Smooth muscle cell (in vitro differentiated cells): Measurements from ENCODE around the gene C1QBP. TPM values are rescaled to one million over a fixed set of nuclear protein-coding genes. Genes with fewer than 3 reads are reported as not detected.
A peak's percentile ranks its signal among the peaks of the same experiment; 100 is the strongest.

Experiments
- DNase-seq: peaks from one replicate; lab custom pipeline; 2025; ENCODE audit not compliant: unreplicated experiment; lab: John Stamatoyannopoulos, UW
- H2AFZ ChIP-seq: fragments of 200-600 bp; sonication (generic); 2 replicates; pipeline ENCODE4 v1.6.0; 2016; ENCODE audit warnings: antibody characterized with exemption, low read depth, mild to moderate bottlenecking
- H3F3A ChIP-seq: fragments of 200-600 bp; sonication (generic); 2 replicates; pipeline ENCODE4 v1.6.0; 2017; ENCODE audit warnings: antibody characterized with exemption, low read depth
- H3K27ac ChIP-seq: fragments of 200-600 bp; sonication (generic); 2 replicates; pipeline ENCODE4 v1.5.1; 2016; ENCODE audit warnings: low read depth, mild to moderate bottlenecking
- H3K27me3 ChIP-seq: fragments of 200-600 bp; sonication (generic); 2 replicates; pipeline ENCODE4 v1.6.1; 2016; ENCODE audit warnings: low read depth, mild to moderate bottlenecking
- H3K36me3 ChIP-seq: fragments of 200-600 bp; sonication (generic); 2 replicates; pipeline ENCODE4 v1.5.1; 2016; ENCODE audit warnings: low read depth
- H3K4me1 ChIP-seq: fragments of 200-600 bp; sonication (generic); 2 replicates; pipeline ENCODE4 v1.5.1; 2016; ENCODE audit warnings: low read depth
- H3K4me2 ChIP-seq: fragments of 200-600 bp; sonication (generic); 2 replicates; pipeline ENCODE4 v1.6.0; 2016; ENCODE audit warnings: mild to moderate bottlenecking
- H3K4me3 ChIP-seq: fragments of 200-600 bp; sonication (generic); 2 replicates; pipeline ENCODE4 v1.5.1; 2016; ENCODE audit warnings: mild to moderate bottlenecking
- H3K79me2 ChIP-seq: fragments of 200-600 bp; sonication (generic); 2 replicates; pipeline ENCODE4 v1.6.0; 2016; ENCODE audit warnings: low read depth, mild to moderate bottlenecking
- H3K9ac ChIP-seq: fragments of 200-600 bp; sonication (generic); 2 replicates; pipeline ENCODE4 v1.6.0; 2016; ENCODE audit warnings: low read depth
- H3K9me3 ChIP-seq: fragments of 200-600 bp; sonication (generic); replicated peaks from 2 replicates; pipeline ENCODE4 v1.5.1; 2016; ENCODE audit warnings: low read depth
- H4K20me1 ChIP-seq: fragments of 200-600 bp; sonication (generic); 2 replicates; pipeline ENCODE4 v1.6.0; 2016; ENCODE audit warnings: low read depth
- CTCF ChIP-seq: fragments of 200-600 bp; sonication (generic); IDR thresholded peaks from 2 replicates; pipeline ENCODE4 v1.5.1; 2017; ENCODE audit warnings: borderline replicate concordance, mild to moderate bottlenecking, antibody characterized with exemption; ENCODE audit not compliant: insufficient read depth, poor library complexity, severe bottlenecking
- WGBS: methylation state at CpG from one replicate; pipeline ENCODE4 v1.1.7; 2016; ENCODE audit warnings: low lambda C conversion rate; 5-methylcytosine and 5-hydroxymethylcytosine counted together
- polyA plus RNA-seq: library from polyadenylated mRNA; unstranded; fragments of >200 nt; fragmentation: Nextera tagmentation; extraction: Ambion mirVana; gene quantifications from 2 replicates; pipeline ENCODE4 v1.2.1, GENCODE V29; 2016
- total RNA-seq: library from RNA; depleted of rRNA; stranded (reverse); fragments of >200 nt; gene quantifications from 2 replicates; pipeline ENCODE4 v1.2.3, GENCODE V29; 2014

C1QBP gene
- total and polyA plus RNA-seq, 2 experiments from 2014 or later, result 120 to 121 TPM

- WGBS, result 2% methylated on average over 8 of the region's 8 CpGs
These were observed 28.5 kb upstream of the C1QBP start for GRCh38 chr17:5467416-5467815.

GRCh38 chr17:5466295-5466694, 27.3 kb upstream of the C1QBP start:
- Histone ChIP-seq H3F3A (peaks cover 11% of the 10 kb centered on the region), H2AFZ (no peak overlapping the region), H3K4me3 (no peak overlapping the region), H3K36me3 (no peaks in the 10 kb centered on the region), H3K27me3 (no peaks in the 10 kb centered on the region), H3K9ac (no peak overlapping the region), H3K4me1 (peaks cover 7% of the 10 kb centered on the region), H3K9me3 (no peaks in the 10 kb centered on the region), H3K4me2 (no peak overlapping the region), H3K79me2 (peaks cover 55% of the 10 kb centered on the region), H4K20me1 (no peaks in the 10 kb centered on the region), H3K27ac (no peak overlapping the region)
- no peak for DNase-seq
- TF ChIP-seq CTCF, result no peak
- 91% methylated on average over 4 of the region's 4 CpGs for WGBS

More at GRCh38 chr17:5467416-5467815, 28.5 kb upstream of the C1QBP start:
- H3K27me3 ChIP-seq, result no peaks in the 10 kb centered on the region
- peaks cover 53% of the 10 kb centered on the region for H3K79me2 ChIP-seq
- DNase-seq, result no peak
- H3K9me3 ChIP-seq, result no peaks in the 10 kb centered on the region
- H3K4me1 ChIP-seq, result peaks cover 7% of the 10 kb centered on the region
- peak overlapping the region; percentile 65 for H3K9ac ChIP-seq
- H3K4me2 ChIP-seq, result peak overlapping the region; percentile 97
- no peak overlapping the region for H3K27ac ChIP-seq
- H3K4me3 ChIP-seq, result peak overlapping the region; percentile 81
- H3K36me3 ChIP-seq, result no peaks in the 10 kb centered on the region
- peaks cover 16% of the 10 kb centered on the region for H3F3A ChIP-seq
- TF ChIP-seq CTCF, result no peak
- no peaks in the 10 kb centered on the region for H4K20me1 ChIP-seq
- peak overlapping the region; percentile 83 for H2AFZ ChIP-seq

GRCh38 chr17:5464717-5465507, 26.0 kb upstream of the C1QBP start:
- Histone ChIP-seq H4K20me1 (no peaks in the 10 kb centered on the region), H3K4me2 (no peak overlapping the region), H3K27me3 (no peaks in the 10 kb centered on the region), H3K36me3 (no peaks in the 10 kb centered on the region), H3K27ac (no peak overlapping the region), H3K79me2 (peaks cover 55% of the 10 kb centered on the region), H3F3A (peaks cover 4% of the 10 kb centered on the region), H3K4me1 (peaks cover 7% of the 10 kb centered on the region), H3K4me3 (no peak overlapping the region), H3K9me3 (no peaks in the 10 kb centered on the region), H3K9ac (no peak overlapping the region), H2AFZ (no peak overlapping the region)
- DNase-seq, result no peak
- TF ChIP-seq CTCF, result no peak
- WGBS, result 91% methylated on average over 10 of the region's 10 CpGs

GRCh38 chr17:5446786-5447185, 7.8 kb upstream of the C1QBP start:
- Histone ChIP-seq H3K4me2 (no peak overlapping the region), H3K36me3 (peaks cover 30% of the 10 kb centered on the region)
- WGBS, result 97% methylated on average over 8 of the region's 8 CpGs

More at GRCh38 chr17:5446786-5447185, 7.8 kb upstream of the C1QBP start:
- DNase-seq, result no peak
- H3K79me2 ChIP-seq, result no peaks in the 10 kb centered on the region
- no peak overlapping the region for H3K27ac ChIP-seq
- TF ChIP-seq CTCF, result no peak
- no peaks in the 10 kb centered on the region for H4K20me1 ChIP-seq
- no peaks in the 10 kb centered on the region for H3K9me3 ChIP-seq
- no peak overlapping the region for H3K9ac ChIP-seq
- no peaks in the 10 kb centered on the region for H3F3A ChIP-seq
- no peaks in the 10 kb centered on the region for H3K4me1 ChIP-seq
- no peak overlapping the region for H3K4me3 ChIP-seq
- no peak overlapping the region for H2AFZ ChIP-seq
- no peaks in the 10 kb centered on the region for H3K27me3 ChIP-seq
